Islet of Langerhans (tissue), 1 donor: ENCODE data around the gene RETREG2.
A peak's percentile ranks its signal among the peaks of the same experiment; 100 is the strongest.

Experiments
- FAIRE-seq: peaks from one replicate; lab custom pipeline; 2011; peaks lifted over from hg19 to GRCh38; lab: Jason Lieb, UNC

RETREG2 gene, protein sequence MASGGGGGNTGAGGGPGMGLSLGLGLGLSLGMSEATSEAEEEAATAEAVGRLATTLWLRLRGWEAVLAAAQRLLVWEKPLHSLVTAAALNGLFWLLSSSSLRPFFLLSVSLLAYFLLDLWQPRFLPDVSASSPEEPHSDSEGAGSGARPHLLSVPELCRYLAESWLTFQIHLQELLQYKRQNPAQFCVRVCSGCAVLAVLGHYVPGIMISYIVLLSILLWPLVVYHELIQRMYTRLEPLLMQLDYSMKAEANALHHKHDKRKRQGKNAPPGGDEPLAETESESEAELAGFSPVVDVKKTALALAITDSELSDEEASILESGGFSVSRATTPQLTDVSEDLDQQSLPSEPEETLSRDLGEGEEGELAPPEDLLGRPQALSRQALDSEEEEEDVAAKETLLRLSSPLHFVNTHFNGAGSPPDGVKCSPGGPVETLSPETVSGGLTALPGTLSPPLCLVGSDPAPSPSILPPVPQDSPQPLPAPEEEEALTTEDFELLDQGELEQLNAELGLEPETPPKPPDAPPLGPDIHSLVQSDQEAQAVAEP

DNA sequence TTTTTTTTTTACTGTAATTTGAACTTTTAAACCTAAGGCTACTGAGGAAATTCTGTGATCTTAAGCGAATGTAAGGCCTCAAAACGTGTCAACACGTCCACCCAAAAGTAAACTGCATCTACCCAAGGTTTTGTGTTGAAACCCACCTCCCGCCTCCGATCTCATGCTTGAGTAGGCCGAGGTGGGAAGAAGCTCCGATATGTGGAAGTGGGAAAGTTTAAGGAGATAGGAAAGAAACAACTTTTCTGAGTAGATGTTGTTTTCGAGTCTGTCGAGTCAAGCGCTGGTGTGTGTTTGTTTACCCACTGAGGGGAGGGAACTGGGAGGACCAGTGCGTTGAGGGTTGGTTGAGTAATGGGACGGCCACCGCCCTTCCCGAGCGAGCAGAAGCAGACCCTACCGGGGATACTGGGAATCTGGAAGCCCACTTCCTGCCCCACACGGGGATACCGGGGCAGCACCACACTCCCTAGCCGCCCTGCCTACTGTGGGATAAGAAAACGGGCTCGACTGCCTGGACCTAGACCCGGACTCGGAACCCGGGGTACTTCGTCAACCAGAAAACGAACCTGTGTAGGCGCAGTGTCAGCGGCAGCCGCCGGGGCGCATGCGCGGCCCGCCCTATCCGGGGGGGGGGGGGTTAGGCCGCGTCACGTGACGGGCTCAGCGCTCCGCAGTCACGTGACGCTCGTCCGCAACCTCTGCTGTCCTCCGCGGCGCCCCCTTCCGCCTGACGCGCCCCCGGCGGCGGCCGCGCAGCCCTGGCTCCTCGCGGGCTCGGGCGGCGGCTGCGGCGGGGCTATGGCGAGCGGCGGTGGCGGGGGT is at the start of gene RETREG2:
Gene RETREG2, plus strand, starts transcription at position 724 of the 825 bp plus-strand sequence. Its CDS starts 78 bp downstream, at position 802.
- peak; percentile 13 for FAIRE-seq

DNA sequence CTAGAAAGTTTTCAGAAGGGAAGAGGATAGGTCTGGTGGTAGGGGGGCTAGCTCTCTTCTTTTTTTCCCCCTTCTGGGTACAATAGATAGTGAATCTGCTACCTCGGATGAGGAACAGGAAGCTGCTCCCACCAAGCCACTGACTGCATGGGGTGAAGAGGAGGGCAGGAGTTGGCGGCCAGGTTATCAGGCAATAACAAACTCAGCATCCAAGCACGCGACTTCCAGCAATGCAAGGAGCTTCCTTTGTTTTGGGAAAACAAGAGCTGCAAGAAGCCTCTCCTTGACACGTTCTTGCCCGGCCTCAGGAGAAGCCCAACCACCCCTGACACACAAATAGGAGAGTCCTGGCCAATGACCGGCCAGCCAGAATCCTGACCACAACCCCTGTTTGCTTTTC is 49.7 kb upstream of the RETREG2 start:
- FAIRE-seq, result no peak

DNA sequence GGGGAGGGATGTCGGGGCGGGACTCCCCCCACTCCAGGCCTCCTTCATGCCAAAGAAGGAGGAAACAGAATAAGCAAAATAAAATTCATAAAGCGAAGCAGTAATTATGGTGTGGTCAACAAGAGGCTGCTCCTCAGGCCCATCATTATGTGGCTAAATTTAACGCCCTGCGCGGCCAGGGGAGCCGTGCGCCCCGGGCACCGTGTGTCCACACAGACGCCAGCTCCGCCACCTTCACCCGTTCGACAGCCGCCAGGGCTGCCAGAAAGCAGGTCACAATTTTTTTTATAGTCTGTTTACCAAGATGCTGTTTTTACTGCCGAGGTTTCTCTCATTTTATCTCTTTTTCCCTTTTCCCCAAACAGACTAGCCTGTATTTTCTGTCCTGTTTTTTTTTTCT is 48.5 kb upstream of the RETREG2 start:
- FAIRE-seq, result no peak

DNA sequence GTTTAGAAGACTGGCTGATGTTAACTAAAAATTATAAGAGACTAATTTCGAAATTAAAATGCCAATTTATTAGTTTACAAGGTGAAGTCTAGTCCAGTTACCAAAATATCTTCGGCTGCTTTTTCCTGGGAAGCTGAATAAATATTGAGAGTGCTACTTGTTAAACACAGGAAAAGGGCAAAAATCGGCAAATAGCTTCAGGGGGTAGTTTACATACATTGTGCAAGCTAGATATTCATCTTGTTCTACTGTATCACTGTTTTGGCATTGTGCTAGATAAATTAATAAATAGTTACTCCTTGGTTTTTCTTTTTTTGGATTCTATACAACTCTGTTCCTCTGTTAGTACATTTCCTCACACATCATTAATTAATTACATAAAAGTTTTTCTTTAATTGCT is 46.7 kb upstream of the RETREG2 start:
- no peak for FAIRE-seq

DNA sequence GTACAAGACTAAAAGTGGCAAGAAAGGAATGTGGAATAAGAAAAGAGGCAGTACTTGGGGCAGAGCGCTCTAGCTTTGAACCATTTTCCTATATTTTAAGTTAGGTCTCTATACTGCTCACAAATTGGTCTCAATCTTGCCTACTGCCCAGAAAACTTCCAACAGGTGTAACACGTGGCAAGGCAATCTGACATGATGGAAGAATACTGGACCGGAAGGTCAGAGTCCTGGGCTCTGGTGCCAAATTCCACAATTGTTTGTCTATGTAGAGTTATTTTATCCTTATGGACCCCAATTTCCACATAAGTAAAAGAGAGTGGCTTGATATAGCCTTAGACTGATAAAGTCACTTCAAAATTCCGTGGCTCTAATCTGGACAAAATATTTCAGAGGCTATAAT is 46.3 kb upstream of the RETREG2 start:
- no peak for FAIRE-seq

DNA sequence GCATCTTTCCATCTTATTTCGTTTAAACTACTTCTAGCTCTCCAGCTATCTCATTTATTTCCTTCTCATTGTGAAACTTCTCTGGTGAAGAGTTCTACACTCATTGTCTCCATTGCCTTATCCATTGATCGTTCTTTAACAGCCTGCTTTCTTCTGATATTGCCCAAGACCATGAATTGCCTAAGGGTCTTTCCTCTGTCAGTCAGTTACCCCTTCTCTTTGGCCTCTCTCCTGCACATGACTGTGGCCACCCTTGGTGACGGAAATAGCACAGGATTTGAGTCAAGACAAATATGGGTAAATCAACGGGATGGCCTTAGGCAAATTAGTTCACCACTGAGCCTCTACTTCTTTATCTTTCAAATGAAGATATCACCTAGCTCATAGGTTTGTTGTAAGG is 44.1 kb upstream of the RETREG2 start:
- FAIRE-seq, result no peak

DNA sequence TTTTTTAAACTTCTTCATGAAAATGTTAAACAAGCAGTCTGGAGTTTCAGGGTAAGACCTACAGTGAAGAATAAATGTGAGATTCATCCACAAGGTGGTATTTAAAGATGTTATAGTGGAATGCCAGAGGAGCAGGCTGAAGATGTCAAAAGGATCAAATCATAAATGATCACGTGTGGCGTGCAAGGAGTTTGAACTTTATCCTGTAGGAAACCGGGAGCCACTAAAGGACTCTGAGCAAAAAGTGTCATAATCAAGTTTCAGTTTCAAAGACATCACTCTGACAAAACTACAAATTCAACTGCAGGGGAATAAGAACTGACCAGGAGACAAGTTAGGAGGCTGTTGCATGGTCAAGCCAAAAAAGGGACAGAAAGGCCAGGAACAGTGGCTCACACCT is 37.4 kb upstream of the RETREG2 start:
- no peak for FAIRE-seq

DNA sequence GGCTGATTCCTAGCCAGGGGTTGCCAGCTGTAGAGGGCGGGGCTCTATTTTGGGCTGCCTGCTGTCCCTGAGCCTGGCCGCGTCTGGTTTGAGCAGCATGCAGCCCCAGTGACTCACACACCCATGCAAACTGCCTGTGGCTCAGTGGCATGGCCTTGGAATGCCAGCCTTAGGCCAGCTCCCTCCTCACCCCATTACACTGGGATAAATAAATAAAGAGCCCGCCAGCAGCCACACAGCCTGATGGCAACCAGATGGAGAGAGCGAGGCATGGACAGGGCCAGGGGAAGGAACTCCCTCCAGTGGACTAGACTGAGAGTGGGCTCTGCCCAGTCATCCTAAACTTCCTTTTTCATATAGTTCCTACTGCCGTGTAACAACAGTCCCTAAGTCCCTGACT is 35.7 kb upstream of the RETREG2 start:
- FAIRE-seq, result no peak

DNA sequence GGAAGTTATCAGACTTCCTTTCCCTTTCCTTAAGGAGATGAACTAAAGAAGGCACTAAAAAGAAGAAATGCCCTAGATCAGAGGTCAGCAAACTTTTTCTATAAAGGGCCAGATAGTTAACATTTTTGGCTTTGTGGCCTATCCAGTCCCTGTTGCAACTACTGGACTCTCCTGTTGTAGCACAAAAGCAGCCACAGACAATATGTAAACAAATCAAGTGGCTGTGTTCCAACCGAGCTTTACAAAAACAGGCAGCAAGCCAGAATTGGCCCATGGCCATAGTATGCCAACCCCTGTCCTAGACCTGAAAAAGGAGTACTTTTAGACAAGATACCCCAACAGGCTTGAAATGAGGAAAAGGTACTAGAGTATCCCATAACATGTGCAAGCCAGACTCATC is 28.4 kb upstream of the RETREG2 start:
- FAIRE-seq, result no peak

DNA sequence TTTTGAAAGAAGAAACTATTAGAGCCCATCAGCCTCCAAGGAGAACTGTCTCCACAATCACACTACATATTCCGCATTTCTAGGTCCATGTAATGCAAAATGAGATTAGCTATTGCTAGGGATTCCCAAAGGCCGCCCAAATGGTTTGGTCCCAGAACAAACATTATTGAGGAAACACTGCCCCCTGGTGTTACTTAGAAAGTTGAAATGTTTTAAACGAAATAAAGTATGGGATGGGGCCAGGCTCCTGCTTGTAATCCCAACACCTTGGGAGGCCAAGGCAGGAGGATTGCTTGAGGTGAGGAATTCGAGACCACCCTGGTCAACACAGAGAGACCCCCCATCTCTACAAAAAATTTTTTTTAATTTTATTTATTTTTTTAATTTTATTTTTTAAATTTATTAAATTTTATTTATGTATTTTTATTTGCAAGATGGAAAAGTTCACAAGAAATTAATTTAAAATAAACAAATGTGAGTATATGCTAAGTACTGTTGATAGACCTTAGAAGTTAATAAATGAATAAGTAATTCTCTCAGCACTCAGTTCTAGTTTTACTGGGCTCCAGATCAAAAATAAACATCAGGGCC is 22.9 kb upstream of the RETREG2 start:
- peak; percentile 81 for FAIRE-seq

DNA sequence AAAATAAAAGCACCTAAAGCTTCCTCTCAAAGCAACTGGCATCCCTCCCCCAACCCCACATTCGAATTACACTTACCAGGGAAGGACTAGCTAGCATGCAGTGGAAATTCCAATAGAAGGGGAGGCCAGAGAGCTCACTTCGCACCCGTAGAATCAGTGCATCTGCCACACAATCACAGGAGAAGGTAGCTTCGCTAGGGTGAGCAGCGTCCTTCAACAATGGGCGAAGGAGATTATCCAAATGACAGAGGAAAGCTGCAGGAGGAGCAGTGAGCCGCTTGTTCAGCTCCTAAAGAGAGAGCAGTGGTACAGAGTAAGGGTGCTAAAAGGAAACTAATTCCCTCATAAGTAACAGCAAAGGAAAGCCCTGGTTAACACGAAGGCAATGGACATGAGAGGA is 20.7 kb upstream of the RETREG2 start:
- no peak for FAIRE-seq

DNA sequence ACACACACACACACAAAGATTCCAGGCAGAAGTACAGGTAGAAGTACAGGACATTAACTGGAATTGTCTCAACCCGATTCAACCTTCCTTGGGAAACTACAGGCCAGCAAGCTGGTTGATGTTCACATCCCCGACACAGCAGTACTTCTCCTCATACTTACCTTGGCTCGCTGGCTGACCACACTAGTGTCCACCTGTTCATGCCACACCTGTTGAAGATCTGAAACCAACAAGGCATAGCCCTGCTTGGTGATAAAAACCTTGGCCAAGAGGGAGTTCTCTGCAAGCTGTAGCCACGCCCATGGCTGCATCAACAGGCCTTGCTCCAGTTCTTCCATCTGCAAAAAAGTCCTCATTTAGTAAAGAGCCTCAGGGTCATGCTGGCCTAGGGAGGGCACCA is 20.1 kb upstream of the RETREG2 start:
- FAIRE-seq, result no peak

DNA sequence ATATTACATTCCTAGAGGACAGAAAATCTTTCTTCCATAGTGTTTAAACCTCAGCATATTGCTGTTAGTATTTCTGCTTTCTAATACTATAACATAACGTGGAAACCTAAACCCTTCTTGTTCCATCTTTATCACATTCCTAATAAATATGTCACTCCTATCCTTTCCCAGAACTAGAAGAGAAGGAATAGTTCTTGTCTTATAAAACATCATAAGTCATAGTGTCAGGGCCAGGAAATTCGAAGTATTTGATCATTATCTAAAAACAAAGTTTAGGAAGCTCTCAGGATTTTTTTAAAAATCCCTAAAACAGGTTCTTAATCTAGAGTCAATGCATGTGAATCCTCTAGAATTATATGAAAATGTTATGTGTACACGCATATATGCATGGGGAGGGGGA is 19.5 kb upstream of the RETREG2 start:
- no peak for FAIRE-seq

DNA sequence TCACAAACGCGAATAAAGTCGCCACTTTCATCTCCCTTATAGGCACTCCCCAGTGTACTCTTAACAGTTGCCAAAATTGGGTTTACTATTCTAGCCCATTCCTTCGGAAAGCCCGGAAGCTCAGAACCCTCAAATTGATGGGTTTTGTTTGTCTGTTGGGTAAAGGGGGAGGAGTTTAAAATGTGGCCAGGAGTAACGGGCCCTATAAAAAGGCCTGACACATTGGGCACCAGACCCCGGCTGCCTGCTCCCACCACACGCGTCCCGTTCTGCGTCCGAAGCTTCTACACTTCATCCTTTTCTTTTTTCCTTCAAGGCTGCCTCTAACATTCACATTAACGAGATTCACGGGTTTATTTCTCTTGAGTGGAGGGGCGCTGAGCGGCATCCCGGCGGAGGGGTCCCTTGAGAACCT is 18.3 kb upstream of the RETREG2 start:
- no peak for FAIRE-seq

DNA sequence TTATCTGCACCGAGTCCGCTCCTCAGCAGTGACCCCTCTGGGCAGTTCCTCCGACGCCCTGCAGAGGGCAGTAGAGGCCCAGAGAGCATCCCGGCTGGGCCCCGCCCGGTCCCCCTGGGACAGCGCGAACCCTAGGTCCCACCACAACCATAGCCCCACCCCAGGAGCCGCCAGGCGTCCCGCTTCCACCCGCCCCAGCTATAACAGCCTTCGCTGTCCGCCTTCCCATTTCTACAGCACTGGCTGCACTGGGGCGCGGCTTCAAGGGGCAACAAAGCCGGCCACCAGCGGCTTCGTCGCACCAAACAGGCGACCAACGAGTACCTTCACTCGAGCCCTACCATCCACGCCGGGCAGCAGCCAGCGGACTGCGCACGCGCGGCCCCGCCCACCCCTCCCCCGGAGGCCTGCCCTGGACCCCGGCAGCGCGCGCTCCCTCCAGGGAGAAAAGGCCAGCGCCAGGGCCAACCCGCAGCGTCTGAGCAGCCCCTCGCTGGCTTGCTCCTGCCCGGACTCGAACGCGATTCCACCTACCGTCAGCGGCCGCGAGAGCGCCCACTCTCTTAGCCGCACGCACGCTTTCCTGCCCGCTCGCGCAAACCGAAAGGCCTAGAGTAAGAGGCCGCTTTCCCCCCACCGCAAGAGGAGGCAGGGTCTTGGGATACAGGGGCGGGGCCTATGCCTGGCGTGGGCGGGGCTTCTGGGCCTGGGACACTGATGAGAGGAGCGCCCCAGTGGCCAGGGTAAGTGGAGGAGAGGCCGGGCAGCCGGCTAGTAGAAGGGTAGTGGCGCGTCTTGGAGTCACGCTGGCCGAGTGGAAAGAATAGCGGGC is 17.7 kb upstream of the RETREG2 start, which contains the start of gene NHEJ1:
Gene NHEJ1, minus strand, starts transcription at position 630 of the 832 bp plus-strand sequence. CDS start 2,453 bp downstream, outside the sequence.
- FAIRE-seq, result no peak

DNA sequence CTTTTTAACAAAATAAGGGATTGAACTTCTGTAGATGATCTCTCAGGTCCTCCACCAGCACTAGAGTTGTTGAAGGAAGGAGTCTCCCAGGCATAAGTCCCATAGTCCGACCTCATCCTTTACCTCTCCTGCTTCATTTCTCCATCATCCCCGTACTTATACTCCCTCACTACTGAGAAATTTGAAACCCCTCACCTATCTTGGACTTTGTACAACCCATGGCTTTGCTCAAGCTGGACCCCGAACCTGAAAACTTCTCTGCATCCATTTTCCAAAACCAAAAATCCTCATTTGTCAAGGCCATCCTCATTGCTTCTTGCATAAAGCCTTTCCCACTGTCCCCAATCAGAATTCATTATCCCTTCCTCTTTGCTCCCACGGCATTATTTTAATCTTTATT is 17.0 kb upstream of the RETREG2 start:
- no peak for FAIRE-seq

DNA sequence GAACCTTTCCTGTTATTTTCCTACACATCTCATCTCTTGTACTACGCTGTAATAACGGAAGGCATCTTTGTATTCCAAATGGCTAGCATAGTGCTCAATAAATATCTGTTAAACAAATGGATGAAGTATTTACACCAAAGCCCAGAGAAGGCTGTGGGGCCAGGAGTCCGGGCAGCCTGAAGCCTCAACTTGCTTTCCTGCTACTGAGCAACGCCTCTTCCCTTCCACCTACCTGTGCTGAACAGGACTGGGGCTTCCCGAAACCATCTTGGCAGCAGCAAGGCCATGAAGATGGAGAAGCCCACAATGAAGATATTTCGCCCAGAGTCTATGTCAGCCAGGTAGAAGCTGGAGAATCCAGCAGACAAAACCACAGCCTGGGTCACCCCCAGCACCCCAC is 14.9 kb upstream of the RETREG2 start:
- FAIRE-seq, result no peak

DNA sequence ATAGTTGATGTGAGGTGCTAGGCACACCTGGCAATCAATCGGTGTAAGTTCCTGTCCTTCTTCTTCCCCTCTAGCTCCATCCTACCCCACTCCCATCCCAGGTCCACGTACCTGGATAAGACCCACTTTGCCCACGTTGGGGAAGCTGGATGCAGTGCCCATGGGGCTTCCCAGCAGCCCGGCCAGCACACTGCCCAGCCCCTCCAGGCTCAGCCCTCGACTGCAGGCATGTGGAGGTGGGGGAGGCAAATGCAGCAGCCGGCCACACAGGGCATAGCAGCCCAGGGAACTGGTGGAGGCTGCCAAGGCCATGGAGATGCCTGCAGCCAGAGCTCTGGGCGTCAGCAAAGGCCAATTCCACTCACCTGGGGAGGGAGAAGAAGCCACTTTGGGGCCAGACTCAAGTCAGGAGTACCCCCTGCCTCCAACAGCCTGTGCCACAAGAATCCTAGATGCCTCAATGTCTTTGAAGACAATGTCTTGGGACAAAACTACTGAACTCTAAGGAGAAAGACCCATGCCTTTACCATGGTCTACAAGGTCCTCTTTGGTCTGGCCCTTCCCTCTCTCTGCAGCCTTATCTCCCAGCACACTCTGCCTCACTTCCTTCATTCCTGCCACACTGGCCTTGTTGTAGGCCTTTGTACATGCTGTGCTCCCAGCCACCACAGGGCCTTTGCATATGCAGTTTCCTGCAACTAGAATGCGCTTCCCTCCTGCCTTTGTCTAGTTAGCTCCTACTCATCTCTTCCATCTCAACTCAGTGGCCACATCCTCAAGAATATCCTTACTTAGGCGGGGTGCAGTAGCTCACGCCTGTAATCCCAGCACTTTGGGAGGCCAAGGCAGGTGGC is 12.8 kb upstream of the RETREG2 start:
- FAIRE-seq, result no peak

DNA sequence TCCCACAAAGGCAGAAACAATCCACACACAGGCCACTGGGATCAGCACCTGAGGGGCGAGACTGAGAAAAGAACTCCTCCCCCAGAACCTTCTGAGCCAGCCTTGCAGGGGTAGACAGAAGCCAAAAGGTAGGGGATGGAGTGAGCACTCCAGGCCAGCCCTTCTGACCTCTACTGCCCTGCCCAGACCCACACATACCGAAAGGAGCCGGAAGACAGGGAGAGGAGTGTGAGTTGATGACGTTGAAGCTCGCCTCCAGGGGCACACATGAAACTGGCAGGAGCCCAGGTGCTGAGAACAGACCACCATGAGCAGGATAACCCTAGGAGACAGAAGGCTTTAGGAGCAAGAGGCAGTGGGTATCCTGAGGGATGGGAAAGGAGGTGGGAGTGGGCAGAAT is 10.1 kb upstream of the RETREG2 start:
- FAIRE-seq, result no peak

DNA sequence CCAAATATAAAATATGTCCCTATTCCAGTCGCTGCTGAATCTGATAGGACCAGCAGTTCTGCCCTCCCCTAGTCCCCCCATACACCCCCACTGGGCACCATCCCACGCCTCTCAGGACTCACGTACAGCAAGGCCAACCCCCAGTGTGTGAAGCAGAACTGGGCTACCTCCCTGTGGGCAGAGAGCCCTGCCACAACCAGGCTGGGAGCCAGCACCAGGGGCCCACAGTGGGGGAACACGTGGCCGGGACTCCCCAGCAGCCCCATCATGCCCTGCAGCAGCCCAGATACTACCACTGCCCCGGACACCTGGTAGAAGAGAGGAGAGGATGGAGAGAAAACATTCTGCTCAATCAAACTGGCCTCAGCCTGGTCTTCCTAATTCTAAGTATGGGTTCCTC is 9.5 kb upstream of the RETREG2 start:
- FAIRE-seq, result no peak

DNA sequence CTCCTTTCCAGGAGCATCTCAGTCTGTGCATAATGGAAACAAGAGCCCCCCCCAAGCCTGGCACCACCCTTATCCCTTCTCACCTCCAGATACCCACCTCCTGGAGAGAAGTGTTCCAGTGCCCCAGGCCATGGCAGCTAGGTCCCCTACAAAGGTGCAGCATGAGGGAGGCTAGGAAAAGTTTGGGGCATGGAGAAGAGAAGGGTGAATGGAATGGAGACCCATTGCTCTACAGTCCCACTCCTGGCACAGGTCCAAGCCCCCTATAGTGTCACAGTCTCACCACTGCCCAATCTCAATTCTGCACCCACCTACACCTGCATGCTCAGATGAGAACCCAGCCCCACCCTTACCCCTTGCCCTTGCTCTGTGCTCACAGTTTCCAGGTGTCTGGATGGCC is 9.1 kb upstream of the RETREG2 start:
- no peak for FAIRE-seq
